PFSK-1 (cell line): Measurements from ENCODE around the gene KCNMA1.

Experiments
- FOXP2 ChIP-seq: optimal IDR thresholded peaks from 2 replicates; pipeline ENCODE3; 2011; ENCODE audit warnings: borderline replicate concordance, control low read depth, inconsistent platforms; ENCODE audit not compliant: insufficient read depth; ENCODE audit errors: extremely low read length, extremely low read depth
- POLR2AphosphoS5 ChIP-seq: IDR thresholded peaks from 2 replicates; pipeline ENCODE4 v1.6.1; 2012; ENCODE audit warnings: low read depth, mild to moderate bottlenecking, control low read depth, low read length, moderate library complexity
- REST ChIP-seq, 2 experiments: IDR thresholded peaks; 2 replicates each; pipeline versions ENCODE4 v1.6.1 to v1.8.0; 2011 to 2012; ENCODE audit warnings: low read depth in 2 of 2, low read length in 2 of 2, control low read depth in 1 of 2, inconsistent platforms in 1 of 2, mild to moderate bottlenecking in 1 of 2, moderate library complexity in 1 of 2; ENCODE audit not compliant: insufficient read depth in 1 of 2
- SIN3A ChIP-seq: IDR thresholded peaks from 2 replicates; pipeline ENCODE4 v1.6.1; 2012; ENCODE audit warnings: mild to moderate bottlenecking, low read length, moderate library complexity, borderline replicate concordance; ENCODE audit not compliant: insufficient read depth
- TAF1 ChIP-seq: IDR thresholded peaks from 2 replicates; pipeline ENCODE4 v1.6.1; 2012; ENCODE audit warnings: low read length, control low read depth, borderline replicate concordance; ENCODE audit not compliant: insufficient read depth

KCNMA1 gene

GRCh38 chr10:77099136-77099535 is 538.5 kb downstream of the KCNMA1 start:
- TF ChIP-seq REST (IDR thresholded peaks at IDR 0.05; ENCODE audit: insufficient read depth in 1 of 2, low read depth in 2 of 2, low read length in 2 of 2): no peak
- TF ChIP-seq POLR2AphosphoS5: no peak
- no peak for TF ChIP-seq SIN3A
- no peak for TF ChIP-seq TAF1
- TF ChIP-seq FOXP2: no peak

- TF ChIP-seq FOXP2: no peak
- TF ChIP-seq SIN3A: no peak
- TF ChIP-seq POLR2AphosphoS5: no peak
- TF ChIP-seq TAF1: no peak
Measured at GRCh38 chr10:77097625-77098024, 540.0 kb downstream of the KCNMA1 start.

GRCh38 chr10:77093126-77093525 is 544.5 kb downstream of the KCNMA1 start:
- TF ChIP-seq FOXP2 (no peak), SIN3A (no peak), POLR2AphosphoS5 (no peak), TAF1 (no peak), REST (IDR thresholded peaks at IDR 0.05; ENCODE audit: insufficient read depth in 1 of 2, low read depth in 2 of 2, low read length in 2 of 2) (no peak)

- TF ChIP-seq REST (IDR thresholded peaks at IDR 0.05; ENCODE audit: insufficient read depth in 1 of 2, low read depth in 2 of 2, low read length in 2 of 2) (no peak), TAF1 (no peak), FOXP2 (no peak), POLR2AphosphoS5 (no peak), SIN3A (no peak)
Measured at GRCh38 chr10:77091597-77092165, 545.9 kb downstream of the KCNMA1 start.

- no peak for TF ChIP-seq FOXP2
- no peak for TF ChIP-seq SIN3A
- TF ChIP-seq TAF1: no peak
- TF ChIP-seq REST (IDR thresholded peaks at IDR 0.05; ENCODE audit: insufficient read depth in 1 of 2, low read depth in 2 of 2, low read length in 2 of 2): no peak
- TF ChIP-seq POLR2AphosphoS5: no peak
Measured at GRCh38 chr10:77090381-77091356, 546.9 kb downstream of the KCNMA1 start.
